ENCODE results near the gene C22orf42. TPM values are rescaled to one million over a fixed set of nuclear protein-coding genes. Genes with fewer than 3 reads are reported as not detected.
"Not testable (repeated sequence)": the region's sequence is repeated elsewhere in the genome, so short reads cannot be mapped to it uniquely, and the experiment has no call there.

C22orf42 gene
- total and polyA plus RNA-seq, 2 donors, result not detected

DNA sequence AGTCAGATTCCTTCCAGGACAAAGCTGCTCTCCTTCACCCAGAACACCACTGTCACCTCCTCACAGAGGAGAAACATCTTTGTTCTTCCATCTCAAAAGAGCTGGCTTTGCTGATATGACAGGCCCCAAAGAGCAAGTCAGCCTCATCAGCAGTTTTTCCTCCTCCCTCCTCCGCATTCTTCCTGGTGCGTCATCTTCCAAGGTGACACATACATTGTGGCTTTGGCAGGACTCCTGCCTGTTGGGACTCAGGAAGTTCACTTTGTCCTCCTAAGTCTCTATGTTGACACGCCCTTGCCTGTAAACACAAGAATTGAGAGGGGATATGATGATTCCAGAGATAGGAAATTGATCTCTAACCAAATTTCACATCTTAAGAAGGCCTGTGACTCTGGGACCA is 23.1 kb downstream of the C22orf42 start:
- not testable (repeated sequence) for DNase-seq (ENCODE audit: extremely low spot score); H3K4me3 ChIP-seq (ENCODE audit: low read depth, low read length); H3K36me3 ChIP-seq (ENCODE audit: insufficient read depth); H3K4me1 ChIP-seq (ENCODE audit: insufficient read depth); H3K27ac ChIP-seq (ENCODE audit: low read depth)
- 72% methylated on average over 3 of the region's 3 CpGs for WGBS

DNA sequence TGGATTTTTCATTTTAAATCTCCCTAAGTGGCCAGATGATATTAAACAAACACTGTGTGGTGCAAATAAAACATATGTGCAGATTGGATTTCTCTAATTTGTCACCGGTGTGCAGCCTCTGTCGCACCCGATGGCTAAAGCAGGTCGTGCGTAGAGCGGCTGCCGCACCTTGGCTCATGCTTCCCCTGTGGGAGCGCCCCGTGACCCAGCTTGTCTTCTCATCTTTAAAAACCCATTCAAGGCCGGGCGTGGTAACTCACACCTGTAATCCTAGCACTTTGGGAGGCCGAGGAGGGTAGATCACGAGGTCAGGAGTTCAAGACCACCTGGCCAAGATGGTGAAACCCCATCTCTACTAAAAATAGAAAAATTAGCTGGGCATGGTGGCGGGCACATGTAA is 24.3 kb downstream of the C22orf42 start:
- not testable (repeated sequence) for DNase-seq (ENCODE audit: extremely low spot score); H3K4me1 ChIP-seq (ENCODE audit: insufficient read depth); H3K36me3 ChIP-seq (ENCODE audit: insufficient read depth); H3K4me3 ChIP-seq (ENCODE audit: low read depth, low read length); H3K27ac ChIP-seq (ENCODE audit: low read depth)
- 91% methylated on average over 14 of the region's 14 CpGs for WGBS

GRCh38 chr22:32132783-32133182 is 26.3 kb downstream of the C22orf42 start:
- DNase-seq (ENCODE audit: extremely low spot score), result no peak
- no peak overlapping the region for H3K4me3 ChIP-seq (ENCODE audit: low read depth, low read length)
- H3K4me1 ChIP-seq (ENCODE audit: insufficient read depth), result no peaks in the 10 kb centered on the region
- 64% methylated on average over 1 of the region's 1 CpG for WGBS
- H3K36me3 ChIP-seq (ENCODE audit: insufficient read depth), result no peaks in the 10 kb centered on the region
- H3K27ac ChIP-seq (ENCODE audit: low read depth), result no peak overlapping the region

GRCh38 chr22:32132126-32132525 is 27.0 kb downstream of the C22orf42 start:
- no peak overlapping the region for H3K4me3 ChIP-seq (ENCODE audit: low read depth, low read length)
- no peaks in the 10 kb centered on the region for H3K4me1 ChIP-seq (ENCODE audit: insufficient read depth)
- WGBS, result 90% methylated on average over 11 of the region's 11 CpGs
- DNase-seq (ENCODE audit: extremely low spot score), result no peak
- H3K27ac ChIP-seq (ENCODE audit: low read depth), result no peak overlapping the region
- no peaks in the 10 kb centered on the region for H3K36me3 ChIP-seq (ENCODE audit: insufficient read depth)

DNA sequence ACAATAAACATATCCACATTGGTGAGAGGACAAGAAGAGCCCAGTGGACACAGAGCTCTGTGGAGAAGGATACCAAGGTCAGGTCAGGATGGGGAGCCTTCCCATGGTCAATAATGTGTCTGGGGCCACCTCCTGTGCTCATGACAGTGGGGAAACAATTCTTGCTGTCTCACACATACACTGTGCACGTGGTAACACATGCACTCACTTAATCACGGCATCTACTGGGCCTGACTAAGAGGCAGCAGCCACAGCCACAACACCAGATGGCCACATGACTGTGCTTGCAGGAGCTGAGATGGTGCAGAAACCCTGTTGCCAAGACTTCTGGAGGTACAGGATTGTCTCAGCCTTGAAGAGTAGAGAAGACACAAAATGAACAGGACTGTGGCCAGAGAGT is 28.6 kb downstream of the C22orf42 start:
- Histone ChIP-seq H3K4me1 (ENCODE audit: insufficient read depth) (no peaks in the 10 kb centered on the region), H3K4me3 (ENCODE audit: low read depth, low read length) (no peak overlapping the region), H3K27ac (ENCODE audit: low read depth) (no peak overlapping the region), H3K36me3 (ENCODE audit: insufficient read depth) (no peaks in the 10 kb centered on the region)
- WGBS, result 77% methylated on average over 2 of the region's 2 CpGs
- DNase-seq (ENCODE audit: extremely low spot score), result no peak

- Histone ChIP-seq H3K4me1 (ENCODE audit: insufficient read depth) (no peaks in the 10 kb centered on the region), H3K27ac (ENCODE audit: low read depth) (no peak overlapping the region), H3K36me3 (ENCODE audit: insufficient read depth) (no peaks in the 10 kb centered on the region), H3K4me3 (ENCODE audit: low read depth, low read length) (no peak overlapping the region)
- DNase-seq (ENCODE audit: extremely low spot score), result no peak
- 58% methylated on average over 4 of the region's 4 CpGs for WGBS
Observed at GRCh38 chr22:32127904-32128303, 31.2 kb downstream of the C22orf42 start.

DNA sequence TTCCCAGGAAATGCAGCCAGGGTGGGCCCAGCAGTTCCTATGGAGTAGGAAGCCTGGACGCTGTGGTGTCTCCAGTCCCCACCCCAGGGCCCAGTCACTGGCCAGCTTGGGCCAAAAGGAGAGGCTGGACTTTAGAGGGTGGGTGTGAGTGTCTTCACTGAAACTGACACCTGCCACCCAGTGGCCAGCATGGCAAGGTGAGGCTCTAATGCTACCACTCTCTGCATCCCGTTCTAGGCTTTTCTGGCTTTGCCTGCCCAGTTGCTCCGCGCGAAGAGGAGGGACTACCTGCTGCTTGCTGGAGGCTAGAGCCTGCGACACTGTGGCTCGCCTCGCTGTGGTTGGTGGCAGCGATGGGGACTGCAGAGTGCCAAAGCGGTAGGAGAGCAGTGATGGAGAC is 35.4 kb downstream of the C22orf42 start:
- Histone ChIP-seq H3K36me3 (ENCODE audit: insufficient read depth) (no peaks in the 10 kb centered on the region), H3K27ac (ENCODE audit: low read depth) (no peak overlapping the region), H3K4me3 (ENCODE audit: low read depth, low read length) (no peak overlapping the region), H3K4me1 (ENCODE audit: insufficient read depth) (no peaks in the 10 kb centered on the region)
- DNase-seq (ENCODE audit: extremely low spot score), result no peak
- 69% methylated on average over 10 of the region's 10 CpGs for WGBS

DNA sequence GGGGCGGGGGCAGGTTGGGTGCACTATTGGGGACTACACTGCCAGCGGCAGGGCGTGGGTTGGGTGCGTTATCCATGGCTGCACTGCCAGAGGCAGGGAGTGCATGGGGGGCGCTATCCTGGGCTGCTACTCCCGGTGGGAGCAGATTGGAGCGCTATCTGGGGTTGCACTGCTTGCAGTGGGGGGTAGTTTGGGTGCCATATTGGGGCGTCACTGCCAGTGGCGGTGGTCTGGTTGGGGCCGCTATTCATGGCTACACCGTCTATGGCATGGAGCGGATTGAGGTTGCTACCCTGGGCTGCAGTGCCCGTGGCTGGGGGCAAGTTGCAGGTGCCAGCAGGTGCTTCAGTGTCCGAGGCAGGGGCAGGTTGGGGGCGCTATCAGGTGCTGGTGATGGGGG is 36.2 kb downstream of the C22orf42 start:
- Histone ChIP-seq H3K36me3 (ENCODE audit: insufficient read depth) (no peaks in the 10 kb centered on the region), H3K4me1 (ENCODE audit: insufficient read depth) (no peaks in the 10 kb centered on the region), H3K4me3 (ENCODE audit: low read depth, low read length) (no peak overlapping the region), H3K27ac (ENCODE audit: low read depth) (no peak overlapping the region)
- WGBS, result 94% methylated on average over 15 of the region's 15 CpGs
- DNase-seq (ENCODE audit: extremely low spot score), result no peak

DNA sequence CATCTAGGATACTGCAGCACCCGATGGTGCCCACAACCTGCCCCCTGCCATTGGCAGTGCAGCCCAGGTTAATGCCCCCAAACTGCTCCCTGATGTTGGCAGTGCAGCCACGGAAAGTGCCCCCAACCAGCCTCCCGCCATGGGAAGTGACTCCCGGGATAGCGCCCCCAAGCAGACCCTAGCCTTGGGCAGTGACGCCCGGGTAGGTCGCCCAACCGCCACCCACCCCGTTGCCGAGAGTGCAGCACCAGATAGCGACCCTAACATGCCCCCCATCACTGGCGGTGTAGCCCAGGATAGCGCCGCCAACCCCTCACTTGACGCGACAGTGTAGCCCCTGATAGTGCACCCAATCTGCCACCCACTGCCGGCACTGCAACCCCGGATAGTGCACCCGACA is 38.5 kb downstream of the C22orf42 start:
- Histone ChIP-seq H3K27ac (ENCODE audit: low read depth) (no peak overlapping the region), H3K4me1 (ENCODE audit: insufficient read depth) (no peaks in the 10 kb centered on the region), H3K36me3 (ENCODE audit: insufficient read depth) (no peaks in the 10 kb centered on the region), H3K4me3 (ENCODE audit: low read depth, low read length) (no peak overlapping the region)
- no peak for DNase-seq (ENCODE audit: extremely low spot score)
- 96% methylated on average over 20 of the region's 20 CpGs for WGBS

DNA sequence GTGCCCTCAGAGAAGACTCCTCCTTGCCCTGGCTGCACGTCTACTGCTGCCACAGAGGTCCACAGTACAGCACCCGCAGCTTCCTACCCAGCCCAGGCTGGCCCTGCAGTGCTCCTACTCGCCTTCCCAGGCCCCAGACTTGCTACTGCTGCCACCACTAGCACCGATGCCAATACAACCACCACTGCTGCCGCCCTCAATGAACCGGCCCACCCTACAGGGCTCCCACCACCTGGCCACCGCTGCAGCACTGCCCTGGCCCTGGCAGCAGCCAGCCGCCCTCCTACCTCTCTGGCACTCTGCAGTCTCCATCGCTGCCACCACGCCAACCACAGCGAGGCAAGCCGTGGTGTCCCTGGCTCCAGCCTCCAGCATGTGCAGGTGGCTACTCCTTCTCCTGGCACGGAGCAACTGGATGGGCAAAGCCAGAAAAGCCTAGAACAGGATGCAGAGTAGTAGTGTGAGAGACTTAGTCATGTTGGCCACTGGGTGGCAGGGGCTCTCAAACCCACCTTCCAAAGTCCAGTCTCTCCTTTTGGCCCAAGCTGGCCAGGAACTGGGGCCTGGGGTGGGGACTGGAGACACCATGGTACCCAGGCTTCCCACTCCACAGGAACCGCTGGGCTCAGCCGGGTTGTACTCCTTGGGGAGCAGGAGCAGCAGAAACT is 39.4 kb downstream of the C22orf42 start:
- no peak overlapping the region for H3K4me3 ChIP-seq (ENCODE audit: low read depth, low read length)
- H3K4me1 ChIP-seq (ENCODE audit: insufficient read depth), result no peaks in the 10 kb centered on the region
- no peak overlapping the region for H3K27ac ChIP-seq (ENCODE audit: low read depth)
- no peaks in the 10 kb centered on the region for H3K36me3 ChIP-seq (ENCODE audit: insufficient read depth)
- no peak for DNase-seq (ENCODE audit: extremely low spot score)
- 82% methylated on average over 15 of the region's 15 CpGs for WGBS

GRCh38 chr22:32112380-32112779 is 46.7 kb downstream of the C22orf42 start:
- DNase-seq (ENCODE audit: extremely low spot score), result no peak
- no peaks in the 10 kb centered on the region for H3K36me3 ChIP-seq (ENCODE audit: insufficient read depth)
- H3K4me3 ChIP-seq (ENCODE audit: low read depth, low read length), result no peak overlapping the region
- no peak overlapping the region for H3K27ac ChIP-seq (ENCODE audit: low read depth)
- no peaks in the 10 kb centered on the region for H3K4me1 ChIP-seq (ENCODE audit: insufficient read depth)
- WGBS, result 38% methylated on average over 2 of the region's 2 CpGs

DNA sequence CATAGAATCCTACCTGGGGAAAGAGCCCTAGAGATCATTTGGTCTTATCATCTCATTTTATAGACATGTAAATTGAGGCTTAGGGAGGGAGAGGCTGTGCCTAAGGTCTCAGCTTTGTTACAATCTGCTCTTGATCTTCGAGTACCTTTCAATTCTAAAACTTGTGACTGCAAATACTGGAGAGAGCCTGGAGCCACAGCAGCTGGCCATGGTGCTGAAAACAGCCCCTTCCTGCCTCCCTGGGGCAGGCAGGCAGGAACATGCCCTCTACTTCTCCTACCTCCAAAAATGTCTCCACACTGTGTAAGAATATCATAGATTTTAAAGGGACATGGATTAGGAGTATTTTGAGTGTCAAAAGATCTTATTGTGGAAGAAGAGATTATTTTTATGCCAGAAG is 52.2 kb downstream of the C22orf42 start:
- no peaks in the 10 kb centered on the region for H3K4me1 ChIP-seq (ENCODE audit: insufficient read depth)
- no peak overlapping the region for H3K27ac ChIP-seq (ENCODE audit: low read depth)
- no peak overlapping the region for H3K4me3 ChIP-seq (ENCODE audit: low read depth, low read length)
- 4% methylated on average over 1 of the region's 1 CpG for WGBS
- no peaks in the 10 kb centered on the region for H3K36me3 ChIP-seq (ENCODE audit: insufficient read depth)
- DNase-seq (ENCODE audit: extremely low spot score), result no peak

DNA sequence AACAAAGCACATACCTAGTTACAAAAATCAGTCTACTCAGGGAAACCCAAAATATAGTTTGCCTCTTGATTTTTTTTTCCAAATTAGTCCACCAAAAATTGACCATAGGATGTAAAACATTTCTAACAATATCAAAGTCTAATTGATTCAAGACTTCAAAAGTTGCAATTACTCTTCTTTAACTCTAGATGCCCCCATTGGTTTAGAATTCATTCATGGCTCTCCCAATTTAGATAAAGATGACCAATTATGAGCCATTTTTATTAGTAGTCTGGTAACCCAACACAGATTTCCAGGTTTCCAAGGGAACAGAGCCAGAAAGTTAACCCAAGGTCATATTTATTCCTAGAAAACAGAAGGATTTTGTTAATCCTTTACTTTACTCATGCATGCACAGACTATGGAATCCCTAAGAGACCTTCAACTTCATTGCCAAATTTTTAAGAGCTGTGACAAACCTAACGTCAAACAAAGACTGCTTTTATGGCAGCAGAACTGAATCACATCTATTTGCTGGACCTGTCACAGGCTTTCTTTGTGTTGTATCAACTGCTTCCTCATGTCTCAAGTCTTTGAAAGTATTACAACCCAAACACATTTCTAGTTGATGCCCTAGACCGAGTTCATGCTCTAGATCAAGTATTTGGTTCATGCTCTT is 55.3 kb downstream of the C22orf42 start:
- DNase-seq (ENCODE audit: extremely low spot score), result no peak
- WGBS, result 12% methylated on average over 2 of the region's 2 CpGs
- Histone ChIP-seq H3K4me3 (ENCODE audit: low read depth, low read length) (no peak overlapping the region), H3K4me1 (ENCODE audit: insufficient read depth) (no peaks in the 10 kb centered on the region), H3K27ac (ENCODE audit: low read depth) (no peak overlapping the region), H3K36me3 (ENCODE audit: insufficient read depth) (no peaks in the 10 kb centered on the region)

GRCh38 chr22:32100711-32101110 is 58.4 kb downstream of the C22orf42 start:
- no peak for DNase-seq (ENCODE audit: extremely low spot score)
- Histone ChIP-seq H3K27ac (ENCODE audit: low read depth) (no peak overlapping the region), H3K4me3 (ENCODE audit: low read depth, low read length) (no peak overlapping the region), H3K36me3 (ENCODE audit: insufficient read depth) (no peaks in the 10 kb centered on the region), H3K4me1 (ENCODE audit: insufficient read depth) (no peaks in the 10 kb centered on the region)
- WGBS, result 44% methylated on average over 1 of the region's 1 CpG
